Stimulated activated CD8-positive, alpha-beta memory T cell treated with anti-CD3 and anti-CD28 coated beads, Interleukin-7, amount 100 ng/mL, for 4 hours (primary cell): ENCODE results near the gene MLEC.
"Not testable (repeated sequence)": the region's sequence is repeated elsewhere in the genome, so short reads cannot be mapped to it uniquely, and the experiment has no call there.

Experiments used
- DNase-seq, 2 donors: peaks; one replicate each; pipeline ENCODE4 v3.0.0-alpha.2; 2020; ENCODE audit warnings: low read depth in 2 of 2

The MLEC gene

DNA sequence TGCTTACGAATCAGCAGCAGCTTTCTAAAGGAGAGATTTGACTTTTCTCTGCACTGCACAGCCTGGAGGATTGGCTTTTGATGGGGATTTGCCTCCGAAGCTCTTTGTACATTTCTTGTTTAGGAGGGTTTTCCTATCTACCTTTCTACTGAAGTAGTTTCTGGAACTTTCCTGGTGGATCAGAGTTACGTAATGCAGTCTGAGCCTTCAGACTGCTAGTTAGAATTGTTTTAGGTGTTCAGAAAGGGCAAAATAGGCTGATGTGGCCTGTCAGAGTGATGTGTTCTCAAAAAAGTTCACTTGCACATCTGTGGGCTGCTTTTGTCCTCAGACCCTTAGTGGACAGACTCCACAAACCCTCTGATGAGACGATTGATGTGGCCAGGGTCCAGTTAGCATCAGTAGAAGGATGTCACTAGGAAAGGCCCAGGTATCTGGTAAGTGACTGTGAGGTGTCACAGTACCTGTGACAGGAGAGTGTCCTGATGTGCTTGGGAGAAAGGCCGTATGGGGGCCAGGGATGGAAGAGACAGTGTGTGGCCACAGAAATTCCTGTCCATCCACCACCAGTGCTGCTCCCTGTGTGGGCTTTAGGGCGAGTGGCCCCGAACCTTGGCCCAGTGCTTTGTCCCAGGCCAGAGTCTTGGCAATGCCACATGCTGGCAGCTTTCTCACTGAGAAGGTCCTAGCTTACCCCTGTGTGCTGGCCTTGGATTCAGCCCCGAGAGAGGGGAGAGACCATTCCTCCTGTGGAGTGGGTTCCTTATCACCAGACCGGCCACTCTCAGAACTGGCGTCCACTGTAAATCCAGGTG lies 34.2 kb downstream of the MLEC start:
- no peak for DNase-seq

DNA sequence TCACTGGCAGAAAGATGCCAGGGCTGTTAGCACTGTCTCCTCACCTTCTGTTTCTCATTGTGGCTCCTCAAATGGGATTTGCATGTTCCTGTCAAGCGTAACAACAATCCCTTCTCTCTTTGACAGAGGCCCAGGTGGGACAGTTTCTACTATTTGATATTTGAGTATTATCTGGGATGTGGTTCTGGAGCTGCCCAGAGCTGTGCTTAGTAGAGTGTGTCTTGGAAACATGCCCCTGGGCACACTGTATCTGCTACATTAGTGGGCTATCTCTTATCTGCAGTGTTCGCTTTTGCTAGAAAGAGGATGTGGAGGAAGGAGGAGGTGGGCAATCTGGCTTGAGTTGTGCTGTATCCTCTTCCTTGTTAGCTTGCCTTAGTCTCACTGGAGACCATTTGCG lies 34.9 kb downstream of the MLEC start:
- no peak for DNase-seq

- DNase-seq = no peak
Measured at GRCh38 chr12:120722784-120723183, 35.8 kb downstream of the MLEC start.

GRCh38 chr12:120724720-120725119 lies 37.8 kb downstream of the MLEC start:
- DNase-seq = no peak

- DNase-seq = no peak
Measured at GRCh38 chr12:120725151-120725658, 38.3 kb downstream of the MLEC start.

DNA sequence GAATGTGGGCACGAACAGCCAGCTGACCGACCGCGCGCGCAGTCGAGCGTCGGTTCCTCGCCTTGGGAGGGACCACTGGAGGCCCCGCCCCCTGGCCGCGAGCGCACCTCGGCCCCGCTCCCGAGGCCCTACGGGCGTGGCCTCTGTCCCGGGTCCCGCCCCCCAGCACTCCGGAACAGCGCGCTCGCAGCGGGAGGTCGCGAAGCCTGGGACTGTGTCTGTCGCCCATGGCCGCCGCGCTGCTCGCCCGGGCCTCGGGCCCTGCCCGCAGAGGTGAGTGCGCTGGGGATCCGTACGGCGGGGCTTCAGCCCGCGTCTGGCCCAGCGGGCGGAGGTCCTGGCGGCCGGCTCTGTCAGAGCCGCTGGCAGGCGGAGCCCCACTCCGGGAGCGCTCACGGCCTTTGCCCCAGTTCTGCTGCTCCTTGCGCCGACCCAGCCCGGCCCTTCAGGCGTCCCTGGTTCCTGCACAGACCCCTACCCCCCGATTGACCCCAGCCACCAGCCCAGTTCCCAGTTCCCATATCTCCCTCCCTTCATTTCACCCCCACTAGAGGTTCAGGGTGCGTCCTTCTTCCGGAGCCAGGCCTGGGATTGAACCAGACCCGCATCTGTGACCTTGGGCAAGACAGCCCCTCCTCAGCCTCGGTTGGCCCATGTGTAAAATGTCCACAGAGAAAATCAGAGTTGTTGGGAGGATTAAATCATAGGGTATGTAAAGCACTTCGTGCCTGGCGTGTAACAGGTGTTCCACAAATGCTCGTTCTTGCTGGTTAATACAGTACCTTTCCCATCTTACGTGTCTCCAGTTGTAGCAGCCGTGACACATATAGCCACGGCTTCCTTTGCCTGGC lies 38.9 kb downstream of the MLEC start, which contains the start of gene ACADS:
TSS of gene ACADS (plus strand) at position 168 of the 851 bp plus-strand sequence. CDS start at position 228, 60 bp downstream.
- peak; percentile 65 to 86 for DNase-seq

DNA sequence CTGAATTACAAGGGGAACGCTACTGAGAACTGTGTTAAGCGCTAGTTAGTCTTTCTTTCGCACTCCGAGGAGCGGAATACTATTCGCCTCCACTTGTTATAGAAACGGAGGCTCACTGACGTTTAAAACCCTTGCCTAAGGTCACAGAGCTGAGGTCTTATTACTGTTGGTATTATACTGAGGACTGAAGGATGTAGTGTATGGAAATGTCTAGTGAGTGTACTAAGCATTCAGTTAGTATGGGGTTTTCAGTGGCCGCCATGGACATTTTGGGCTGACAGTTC lies 39.5 kb downstream of the MLEC start:
- no peak for DNase-seq

- DNase-seq = no peak
Measured at GRCh38 chr12:120726961-120727360, 40.0 kb downstream of the MLEC start.

DNA sequence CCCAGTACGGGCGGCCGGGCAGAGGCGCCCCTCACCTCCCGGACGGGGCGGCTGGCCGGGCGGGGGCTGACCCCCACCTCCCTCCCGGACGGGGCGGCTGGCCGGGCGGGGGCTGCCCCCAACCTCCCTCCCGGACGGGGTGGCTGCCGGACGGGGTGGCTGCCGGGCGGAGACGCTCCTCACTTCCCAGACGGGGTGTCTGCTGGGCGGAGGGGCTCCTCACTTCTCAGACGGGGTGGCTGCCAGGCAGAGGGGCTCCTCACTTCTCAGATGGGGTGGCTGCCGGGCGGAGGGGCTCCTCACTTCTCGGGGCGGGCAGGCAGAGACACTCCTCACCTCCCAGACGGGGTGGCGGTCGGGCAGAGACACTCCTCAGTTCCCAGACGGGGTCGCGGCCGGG lies 45.2 kb downstream of the MLEC start:
- DNase-seq = not testable (repeated sequence)

DNA sequence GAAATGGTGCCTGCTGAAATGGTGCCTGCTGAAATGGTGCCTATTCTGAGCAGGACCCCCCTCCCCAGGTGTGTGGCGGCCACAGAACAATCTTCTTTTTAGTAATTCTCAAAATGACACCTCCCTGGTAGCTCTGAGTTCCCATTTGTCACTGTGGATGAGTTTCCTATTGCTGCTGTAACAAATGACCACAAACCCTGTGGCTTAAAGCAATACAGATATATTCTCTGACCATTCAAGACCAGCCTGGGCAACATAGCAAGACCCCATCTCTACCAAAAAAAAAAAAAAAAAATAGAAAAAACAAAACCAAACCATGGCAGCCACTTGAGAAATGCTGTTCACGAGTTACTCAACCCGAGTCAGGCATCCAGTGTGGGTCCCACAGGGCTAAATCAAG lies 46.6 kb downstream of the MLEC start:
- DNase-seq = no peak

DNA sequence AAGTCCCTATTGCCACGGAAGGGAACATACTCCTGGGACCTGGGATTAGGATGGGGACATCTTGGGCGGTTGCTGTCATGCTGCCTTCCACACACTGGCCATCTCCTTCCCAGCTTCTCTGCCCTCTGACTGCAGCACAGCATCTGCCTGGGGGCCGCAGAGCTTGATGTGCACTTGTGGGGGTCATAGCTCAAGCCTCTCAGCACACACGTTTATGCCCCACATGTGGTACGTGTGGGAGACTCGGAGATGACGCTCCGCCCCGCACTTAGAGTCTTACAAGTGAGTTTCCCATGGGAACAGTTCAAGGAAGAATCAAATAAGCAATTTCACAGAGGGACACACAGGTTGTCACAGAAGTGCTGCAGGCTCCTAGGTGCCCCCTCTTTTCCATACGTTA lies 47.3 kb downstream of the MLEC start:
- DNase-seq = no peak

DNA sequence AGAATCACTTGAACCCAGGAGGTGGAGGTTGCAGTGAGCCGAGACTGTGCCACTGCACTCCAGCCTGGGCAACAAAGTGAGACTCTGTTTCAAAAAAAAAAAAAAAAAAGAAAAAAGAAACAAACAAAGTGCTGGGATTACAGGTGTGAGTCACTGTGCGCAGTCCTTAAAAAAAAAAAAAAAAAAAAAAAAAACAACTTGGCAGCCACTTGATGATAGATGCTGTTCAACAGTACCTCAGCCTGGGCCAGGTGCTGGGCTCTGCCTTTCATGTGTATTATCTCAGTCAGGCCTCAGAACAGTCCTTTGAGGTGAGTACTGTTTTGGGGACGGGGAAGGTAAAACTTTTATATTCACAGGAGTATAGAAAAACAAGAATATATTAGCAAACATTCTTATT lies 48.2 kb downstream of the MLEC start:
- no peak for DNase-seq

DNA sequence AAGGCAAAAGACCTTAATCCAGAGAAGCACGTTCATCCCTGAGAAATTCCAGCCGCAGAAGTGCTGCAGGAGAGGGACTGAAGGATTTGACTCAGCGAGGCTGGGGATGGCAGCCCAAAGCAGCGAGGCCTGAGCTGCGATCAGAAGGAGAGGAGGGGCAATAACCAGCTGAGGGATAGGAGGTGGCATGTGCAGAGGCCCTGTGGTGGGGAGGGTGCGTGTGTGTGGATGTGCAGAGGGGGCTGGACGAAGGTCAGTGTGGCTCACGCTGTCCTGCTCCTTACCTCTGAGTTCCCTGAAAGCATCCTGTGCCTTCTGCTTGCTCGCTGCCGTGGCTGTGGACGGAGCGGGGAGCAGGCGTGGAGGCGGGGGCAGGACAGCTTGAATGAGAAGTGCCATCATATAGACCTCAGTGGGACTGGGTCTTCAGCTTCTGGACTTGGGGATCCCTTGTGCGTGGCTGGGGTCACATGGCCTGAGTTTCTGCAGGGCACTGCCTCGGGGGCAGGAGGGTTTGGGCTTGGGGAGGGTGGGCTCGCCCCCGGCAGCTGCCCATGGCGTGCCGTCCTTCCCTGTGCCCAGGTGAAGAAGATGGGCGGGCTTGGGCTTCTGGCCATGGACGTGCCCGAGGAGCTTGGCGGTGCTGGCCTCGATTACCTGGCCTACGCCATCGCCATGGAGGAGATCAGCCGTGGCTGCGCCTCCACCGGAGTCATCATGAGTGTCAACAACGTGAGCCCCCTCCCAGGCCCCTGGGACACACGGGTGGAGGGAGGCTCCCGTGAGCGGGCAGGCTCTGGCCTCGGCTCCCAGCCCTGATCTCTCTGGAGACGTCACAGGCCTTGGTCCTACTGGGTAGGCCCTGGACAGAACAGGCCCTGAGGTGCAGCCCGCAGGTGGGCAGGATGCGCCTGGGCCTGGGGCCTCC lies 49.7 kb downstream of the MLEC start:
- no peak for DNase-seq

- no peak for DNase-seq
Measured at GRCh38 chr12:120737557-120738251, 50.8 kb downstream of the MLEC start.

- DNase-seq = no peak
Measured at GRCh38 chr12:120738252-120739030, 51.5 kb downstream of the MLEC start.

GRCh38 chr12:120739031-120739762 lies 52.2 kb downstream of the MLEC start:
- DNase-seq = no peak

- no peak for DNase-seq
Measured at GRCh38 chr12:120739821-120740613, 53.1 kb downstream of the MLEC start.

GRCh38 chr12:120740871-120741270 lies 53.9 kb downstream of the MLEC start:
- no peak for DNase-seq
